ENCODE results near the gene TLE5.

The TLE5 gene

DNA sequence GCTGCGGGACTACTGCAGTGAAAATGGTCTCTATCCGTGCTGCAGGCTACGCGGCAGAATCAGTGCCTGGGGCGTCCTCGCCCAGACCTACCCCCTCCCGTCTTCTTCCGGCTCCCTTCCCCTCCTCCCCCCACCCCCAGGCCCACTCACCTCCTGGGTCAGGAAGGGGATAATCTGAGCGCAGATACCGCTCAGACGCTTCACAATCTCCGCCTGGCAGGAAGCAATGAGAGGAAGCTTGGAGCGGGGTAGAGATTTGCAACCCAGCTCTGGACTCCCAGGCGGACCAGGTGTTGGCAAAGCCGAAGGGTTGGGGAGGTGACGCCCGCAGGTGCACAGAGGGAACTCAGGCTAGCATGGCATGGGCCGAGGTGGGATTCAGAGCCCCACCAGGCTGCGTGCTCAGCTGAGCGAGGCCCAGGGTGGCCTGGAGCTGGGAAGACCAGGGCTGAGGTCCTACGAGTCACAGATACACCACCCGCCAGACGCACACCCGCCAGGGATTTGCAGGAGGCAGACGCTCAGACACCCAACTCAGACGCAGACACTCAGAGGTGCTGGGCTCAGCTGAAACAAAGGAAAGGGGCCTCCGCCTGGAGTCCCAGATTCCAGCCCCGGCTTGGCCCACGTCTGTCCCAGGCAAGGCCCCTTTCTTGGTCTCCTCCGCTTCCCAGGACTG, 37.3 kb downstream of the TLE5 start:
- H3K9ac ChIP-seq (ENCODE audit: insufficient read length): no peak overlapping the region
- no peak overlapping the region for H3K27ac ChIP-seq
- no peaks in the 10 kb centered on the region for H3K36me3 ChIP-seq (ENCODE audit: insufficient read depth, low read length)
- DNase-seq (ENCODE audit: low read depth, low spot score): no peak
- H3K4me3 ChIP-seq: peak overlapping the region; percentile 15; the same call in 1 of the 2 replicates
- no peaks in the 10 kb centered on the region for H3K9me3 ChIP-seq (ENCODE audit: low read depth, low read length)
- TF ChIP-seq EZH2 (IDR thresholded peaks at IDR 0.05) (no peak), FOXP2 (optimal IDR thresholded peaks at IDR 0.05; ENCODE audit: control extremely low read depth, extremely low read length, insufficient read depth) (no peak), POLR2AphosphoS5 (IDR thresholded peaks at IDR 0.05; ENCODE audit: borderline replicate concordance, low read depth, low read length) (no peak)

DNA sequence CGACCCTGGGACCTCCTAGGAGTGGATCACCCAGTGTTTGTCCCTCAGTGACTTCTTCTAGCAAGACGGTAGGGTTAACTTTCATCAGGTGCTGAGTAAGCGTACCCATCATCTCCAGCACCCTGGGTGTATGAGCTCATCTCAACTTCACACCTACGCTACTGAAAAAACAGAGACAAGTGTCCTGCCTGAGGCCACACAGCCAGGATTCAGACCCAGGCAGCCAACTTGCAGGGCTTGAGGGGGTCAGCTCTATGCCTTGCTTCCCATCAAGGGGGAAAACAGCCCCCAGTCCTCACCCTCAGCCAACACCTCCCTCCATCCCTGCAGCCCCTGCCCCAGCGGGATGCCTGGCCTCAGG, 37.8 kb downstream of the TLE5 start:
- DNase-seq (ENCODE audit: low read depth, low spot score): no peak
- Histone ChIP-seq H3K9ac (ENCODE audit: insufficient read length) (no peak overlapping the region), H3K4me3 (no peak overlapping the region), H3K27ac (no peak overlapping the region), H3K36me3 (ENCODE audit: insufficient read depth, low read length) (no peaks in the 10 kb centered on the region), H3K9me3 (ENCODE audit: low read depth, low read length) (no peaks in the 10 kb centered on the region)
- TF ChIP-seq POLR2AphosphoS5 (IDR thresholded peaks at IDR 0.05; ENCODE audit: borderline replicate concordance, low read depth, low read length): no peak
- no peak for TF ChIP-seq FOXP2 (optimal IDR thresholded peaks at IDR 0.05; ENCODE audit: control extremely low read depth, extremely low read length, insufficient read depth)
- TF ChIP-seq EZH2 (IDR thresholded peaks at IDR 0.05): no peak

DNA sequence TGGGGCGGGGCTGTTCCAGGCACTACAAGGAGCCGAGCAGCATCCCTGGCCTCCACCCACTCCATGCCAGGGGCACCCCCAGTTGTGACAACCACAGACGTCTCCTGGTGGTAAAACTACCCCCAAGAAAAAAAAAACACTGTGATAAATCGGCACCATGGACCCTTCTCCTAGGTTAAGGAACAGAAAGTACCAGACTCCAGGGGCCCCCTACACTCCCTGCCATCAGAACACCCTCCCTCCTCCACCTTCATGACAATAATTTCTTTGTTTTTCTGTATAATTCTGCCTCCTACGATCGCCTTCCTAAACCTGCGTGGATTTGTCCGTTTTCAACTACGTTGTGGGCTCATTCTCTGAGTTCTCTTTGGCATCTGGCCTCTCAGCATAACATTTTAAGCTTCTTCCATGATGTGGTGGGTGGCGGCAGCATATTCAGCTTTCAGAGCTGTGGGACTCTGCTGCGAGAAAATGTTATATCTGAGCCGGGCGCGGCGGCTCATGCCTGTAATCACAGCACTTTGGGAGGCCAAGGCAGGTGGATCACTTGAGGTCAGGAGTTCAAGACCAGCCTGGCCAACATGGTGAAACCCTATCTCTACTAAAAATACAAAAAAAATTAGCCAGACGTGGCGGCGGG, 41.9 kb downstream of the TLE5 start:
- Histone ChIP-seq H3K9ac (ENCODE audit: insufficient read length) (no peak overlapping the region), H3K9me3 (ENCODE audit: low read depth, low read length) (no peaks in the 10 kb centered on the region), H3K36me3 (ENCODE audit: insufficient read depth, low read length) (no peaks in the 10 kb centered on the region), H3K27ac (no peak overlapping the region), H3K4me3 (no peak overlapping the region)
- no peak for DNase-seq (ENCODE audit: low read depth, low spot score)
- no peak for TF ChIP-seq FOXP2 (optimal IDR thresholded peaks at IDR 0.05; ENCODE audit: control extremely low read depth, extremely low read length, insufficient read depth)
- no peak for TF ChIP-seq POLR2AphosphoS5 (IDR thresholded peaks at IDR 0.05; ENCODE audit: borderline replicate concordance, low read depth, low read length)

DNA sequence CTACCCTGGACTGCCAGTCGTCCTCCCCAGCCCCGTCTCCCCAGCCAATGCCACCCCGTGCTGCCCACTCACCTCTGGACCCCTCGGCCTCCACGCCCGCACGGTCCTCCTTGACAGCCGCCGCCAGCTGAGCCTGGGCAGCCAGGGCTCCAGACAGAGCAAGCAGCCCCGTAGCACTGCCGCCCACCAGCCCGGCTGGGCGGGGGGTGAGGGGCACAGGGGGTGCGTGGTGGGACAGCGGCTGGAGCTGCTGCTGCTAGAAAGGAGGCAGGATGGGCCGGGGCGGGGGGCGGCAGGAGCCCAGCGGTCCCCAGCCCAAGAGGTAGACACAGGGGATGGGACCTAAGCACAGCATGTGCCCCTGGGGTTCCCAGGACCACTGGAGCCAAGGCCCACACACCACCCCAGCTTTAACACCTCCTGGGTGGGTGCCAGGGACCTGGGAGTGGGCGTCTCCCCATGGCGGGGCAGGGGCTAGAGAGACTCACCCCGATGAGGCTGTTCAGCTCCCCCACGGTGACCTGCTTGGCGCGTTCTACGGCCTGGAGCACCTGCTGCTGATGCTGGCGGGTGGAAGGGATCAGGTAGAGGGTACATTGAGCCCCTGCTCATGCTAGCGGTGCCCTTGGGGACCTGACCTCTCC, 43.0 kb downstream of the TLE5 start:
- no peak overlapping the region for H3K27ac ChIP-seq

DNA sequence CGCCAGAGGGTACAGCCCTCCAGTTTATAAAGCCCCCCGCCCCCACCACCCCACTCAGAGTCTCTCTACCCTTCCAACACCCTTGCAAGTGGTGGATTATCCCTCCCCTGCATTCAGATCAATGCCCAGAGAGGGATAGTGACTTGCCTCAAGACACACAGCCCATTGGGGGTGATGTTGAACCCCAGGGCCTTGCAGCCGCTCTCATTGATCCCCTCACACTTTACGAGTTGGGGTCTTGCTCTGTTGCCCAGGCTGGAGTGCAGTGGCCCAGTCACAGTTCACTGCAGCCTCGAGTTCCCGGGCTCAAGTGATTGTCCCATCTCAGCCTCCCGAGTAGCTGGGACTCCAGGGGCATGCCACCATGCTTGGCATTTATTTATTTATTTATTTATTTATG, 44.4 kb downstream of the TLE5 start:
- TF ChIP-seq EZH2 (IDR thresholded peaks at IDR 0.05) (no peak), POLR2AphosphoS5 (IDR thresholded peaks at IDR 0.05; ENCODE audit: borderline replicate concordance, low read depth, low read length) (no peak), FOXP2 (optimal IDR thresholded peaks at IDR 0.05; ENCODE audit: control extremely low read depth, extremely low read length, insufficient read depth) (no peak)
- Histone ChIP-seq H3K9me3 (ENCODE audit: low read depth, low read length) (no peaks in the 10 kb centered on the region), H3K36me3 (ENCODE audit: insufficient read depth, low read length) (no peaks in the 10 kb centered on the region), H3K27ac (no peak overlapping the region), H3K4me3 (no peak overlapping the region), H3K9ac (ENCODE audit: insufficient read length) (no peak overlapping the region)
- no peak for DNase-seq (ENCODE audit: low read depth, low spot score)

More for the DNA sequence above, 43.0 kb downstream of the TLE5 start:
- Histone ChIP-seq H3K9me3 (ENCODE audit: low read depth, low read length) (no peaks in the 10 kb centered on the region), H3K4me3 (no peak overlapping the region), H3K9ac (ENCODE audit: insufficient read length) (no peak overlapping the region), H3K36me3 (ENCODE audit: insufficient read depth, low read length) (no peaks in the 10 kb centered on the region)
- TF ChIP-seq FOXP2 (optimal IDR thresholded peaks at IDR 0.05; ENCODE audit: control extremely low read depth, extremely low read length, insufficient read depth) (no peak), POLR2AphosphoS5 (IDR thresholded peaks at IDR 0.05; ENCODE audit: borderline replicate concordance, low read depth, low read length) (no peak), EZH2 (IDR thresholded peaks at IDR 0.05) (no peak)
- DNase-seq (ENCODE audit: low read depth, low spot score): no peak

DNA sequence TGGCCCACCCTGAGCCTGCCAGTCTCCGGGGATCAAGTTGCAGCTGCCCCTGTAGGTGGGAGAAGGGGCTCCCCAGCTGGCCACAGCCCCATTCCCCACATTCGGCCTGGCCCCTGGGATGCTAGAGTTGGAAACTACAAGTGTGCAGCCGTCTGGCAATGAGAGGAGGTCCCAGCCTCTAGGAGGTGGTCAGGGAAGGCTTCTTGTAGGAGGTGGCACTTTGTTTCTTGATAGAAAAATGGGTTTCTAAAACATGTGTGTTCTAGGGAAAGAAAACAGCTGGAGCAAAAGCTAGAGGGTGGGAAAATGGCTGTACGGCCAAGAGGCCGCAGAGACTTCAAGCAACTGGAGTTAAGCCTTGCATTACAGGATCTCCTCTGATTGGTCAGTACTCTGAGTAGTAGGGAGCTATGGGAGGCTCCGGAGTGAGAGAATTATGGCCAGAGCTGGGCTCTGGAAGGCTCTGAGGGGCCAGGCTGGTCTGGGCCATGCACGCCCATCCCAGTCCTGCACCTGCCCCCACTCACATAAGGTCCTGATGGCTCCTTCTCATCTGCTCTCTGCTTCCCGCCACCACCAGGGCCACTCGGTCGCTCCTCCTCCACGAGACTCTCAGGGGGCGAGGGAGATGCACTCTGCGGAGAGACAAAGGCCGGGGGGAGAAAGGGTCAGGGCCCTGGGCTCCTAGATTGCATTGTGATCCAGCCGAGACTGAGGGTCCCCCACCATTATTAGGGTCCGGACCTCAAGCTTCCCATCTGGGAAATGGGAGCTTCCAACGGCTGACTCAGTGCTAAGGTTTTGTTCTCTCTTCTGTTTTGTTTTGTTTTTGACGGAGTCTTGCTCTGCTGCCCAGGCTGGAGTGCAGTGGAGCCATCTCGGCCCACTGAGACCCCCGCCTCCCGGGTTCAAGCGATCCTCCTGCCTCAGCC, 46.9 kb downstream of the TLE5 start:
- TF ChIP-seq EZH2 (IDR thresholded peaks at IDR 0.05) (no peak), POLR2AphosphoS5 (IDR thresholded peaks at IDR 0.05; ENCODE audit: borderline replicate concordance, low read depth, low read length) (no peak), FOXP2 (optimal IDR thresholded peaks at IDR 0.05; ENCODE audit: control extremely low read depth, extremely low read length, insufficient read depth) (no peak)
- DNase-seq (ENCODE audit: low read depth, low spot score): no peak
- no peak overlapping the region for H3K27ac ChIP-seq
- no peaks in the 10 kb centered on the region for H3K9me3 ChIP-seq (ENCODE audit: low read depth, low read length)
- H3K4me3 ChIP-seq: no peak overlapping the region
- H3K36me3 ChIP-seq (ENCODE audit: insufficient read depth, low read length): no peaks in the 10 kb centered on the region
- H3K9ac ChIP-seq (ENCODE audit: insufficient read length): no peak overlapping the region

DNA sequence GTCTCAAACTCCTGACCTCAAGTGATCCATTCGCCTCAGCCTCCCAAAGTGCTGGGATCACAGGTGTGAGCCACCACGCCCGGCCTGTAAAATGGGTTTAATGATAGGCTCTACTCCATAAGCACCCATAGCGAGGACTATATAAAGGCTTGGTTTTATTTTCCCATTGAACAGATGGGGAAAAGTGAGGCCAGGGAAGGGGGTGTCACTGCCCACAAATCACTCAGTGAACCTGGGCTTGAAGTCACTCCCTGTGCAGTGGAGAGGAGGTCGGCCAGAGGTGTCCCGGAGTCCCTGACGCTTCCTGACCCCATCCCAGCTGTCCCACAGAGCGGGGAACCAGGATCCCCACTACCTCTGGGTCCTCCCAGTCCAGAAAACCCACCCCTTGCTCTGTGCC, 48.2 kb downstream of the TLE5 start:
- no peak for DNase-seq (ENCODE audit: low read depth, low spot score)
- no peak overlapping the region for H3K4me3 ChIP-seq
- TF ChIP-seq POLR2AphosphoS5 (IDR thresholded peaks at IDR 0.05; ENCODE audit: borderline replicate concordance, low read depth, low read length) (no peak), EZH2 (IDR thresholded peaks at IDR 0.05) (no peak)
- H3K9ac ChIP-seq (ENCODE audit: insufficient read length): no peak overlapping the region
- no peaks in the 10 kb centered on the region for H3K9me3 ChIP-seq (ENCODE audit: low read depth, low read length)
- H3K36me3 ChIP-seq (ENCODE audit: insufficient read depth, low read length): no peaks in the 10 kb centered on the region
- no peak overlapping the region for H3K27ac ChIP-seq

DNA sequence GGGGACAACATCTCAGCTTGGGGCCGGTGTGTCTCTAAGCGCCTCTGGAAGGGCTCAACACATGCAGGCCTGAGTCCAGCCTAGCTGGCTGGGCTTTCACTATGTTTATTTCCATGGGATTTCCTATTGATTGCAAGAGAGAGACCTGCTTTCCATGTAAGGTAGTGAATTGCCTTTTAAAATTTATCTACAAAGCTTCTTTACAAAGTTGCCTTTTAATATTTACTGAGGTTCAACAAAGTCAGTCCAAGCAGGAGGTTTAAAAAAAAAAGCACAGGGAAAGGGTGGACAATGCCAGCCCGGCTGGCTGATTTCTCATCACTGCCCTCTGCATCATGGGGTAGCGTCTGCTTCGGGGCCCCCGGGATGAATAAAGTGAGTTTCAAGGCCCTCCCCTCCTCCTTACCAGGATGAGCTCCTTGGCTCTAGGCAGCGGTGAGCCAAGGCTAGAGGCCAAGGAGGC, 49.0 kb downstream of the TLE5 start:
- H3K27ac ChIP-seq: peak overlapping the region; percentile 94
- peak overlapping the region; percentile 29 for H3K9ac ChIP-seq (ENCODE audit: insufficient read length)
- H3K9me3 ChIP-seq (ENCODE audit: low read depth, low read length): no peaks in the 10 kb centered on the region
- TF ChIP-seq EZH2 (IDR thresholded peaks at IDR 0.05): no peak
- TF ChIP-seq POLR2AphosphoS5 (IDR thresholded peaks at IDR 0.05; ENCODE audit: borderline replicate concordance, low read depth, low read length): no peak
- no peak for TF ChIP-seq FOXP2 (optimal IDR thresholded peaks at IDR 0.05; ENCODE audit: control extremely low read depth, extremely low read length, insufficient read depth)
- DNase-seq (ENCODE audit: low read depth, low spot score): peak; percentile 37
- peak overlapping the region; percentile 46 for H3K4me3 ChIP-seq
- no peaks in the 10 kb centered on the region for H3K36me3 ChIP-seq (ENCODE audit: insufficient read depth, low read length)

All from SK-N-MC (cell line).